Astrocyte of the cerebellum (primary cell): ENCODE measurements around the gene EGFR.

Source experiments
- DNase-seq: peaks from one replicate; pipeline ENCODE4 v3.0.0-alpha.2; 2011; ENCODE audit warnings: low read depth
- H3K4me3 ChIP-seq: 2 replicates; pipeline ENCODE4 v1.5.1; 2011; ENCODE audit warnings: mild to moderate bottlenecking, low read depth, low read length, moderate library complexity
- in situ Hi-C: cut with HindIII; loops from 2 replicates; pipeline ENCODE4 v1.10.0; 2017; ENCODE audit warnings: low sequenced_read_pairs
- TF ChIP-seq, protein P1 (sequence below): IDR thresholded peaks from 2 replicates; pipeline ENCODE4 v1.5.1; 2012; ENCODE audit warnings: low read length, low read depth, moderate library complexity, mild to moderate bottlenecking; ENCODE audit errors: missing control alignments

The EGFR gene

DNA sequence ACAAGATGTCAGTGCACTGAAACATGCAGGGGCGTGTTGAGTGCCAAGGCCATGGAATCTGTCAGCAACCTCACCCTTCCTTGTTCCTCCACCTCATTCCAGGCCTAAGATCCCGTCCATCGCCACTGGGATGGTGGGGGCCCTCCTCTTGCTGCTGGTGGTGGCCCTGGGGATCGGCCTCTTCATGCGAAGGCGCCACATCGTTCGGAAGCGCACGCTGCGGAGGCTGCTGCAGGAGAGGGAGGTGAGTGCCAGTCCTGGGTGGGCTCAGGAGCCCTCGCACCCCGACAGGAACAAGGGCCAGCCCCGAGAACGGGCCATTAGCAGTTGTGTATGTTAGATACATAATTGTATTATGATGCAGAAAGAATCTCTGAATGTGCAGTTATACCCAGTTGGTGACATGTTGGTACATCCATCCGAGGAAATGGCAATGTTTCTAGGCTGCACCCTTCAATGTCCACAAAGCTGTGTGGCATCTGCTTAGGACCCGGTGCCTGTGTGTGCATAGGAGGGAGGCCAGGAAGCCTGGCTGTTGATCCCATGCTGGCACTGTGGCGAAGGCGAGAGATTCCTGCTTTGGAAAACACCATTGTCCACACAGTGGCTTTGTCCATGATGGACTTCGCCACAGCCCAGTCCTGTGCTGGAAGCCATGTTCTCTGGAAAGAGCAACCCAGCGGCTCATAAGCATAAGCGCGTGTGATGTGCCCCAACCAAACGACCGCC is 154.2 kb downstream of the EGFR start:
- H3K4me3 ChIP-seq: no peak overlapping the region
- TF ChIP-seq, protein P1, sequence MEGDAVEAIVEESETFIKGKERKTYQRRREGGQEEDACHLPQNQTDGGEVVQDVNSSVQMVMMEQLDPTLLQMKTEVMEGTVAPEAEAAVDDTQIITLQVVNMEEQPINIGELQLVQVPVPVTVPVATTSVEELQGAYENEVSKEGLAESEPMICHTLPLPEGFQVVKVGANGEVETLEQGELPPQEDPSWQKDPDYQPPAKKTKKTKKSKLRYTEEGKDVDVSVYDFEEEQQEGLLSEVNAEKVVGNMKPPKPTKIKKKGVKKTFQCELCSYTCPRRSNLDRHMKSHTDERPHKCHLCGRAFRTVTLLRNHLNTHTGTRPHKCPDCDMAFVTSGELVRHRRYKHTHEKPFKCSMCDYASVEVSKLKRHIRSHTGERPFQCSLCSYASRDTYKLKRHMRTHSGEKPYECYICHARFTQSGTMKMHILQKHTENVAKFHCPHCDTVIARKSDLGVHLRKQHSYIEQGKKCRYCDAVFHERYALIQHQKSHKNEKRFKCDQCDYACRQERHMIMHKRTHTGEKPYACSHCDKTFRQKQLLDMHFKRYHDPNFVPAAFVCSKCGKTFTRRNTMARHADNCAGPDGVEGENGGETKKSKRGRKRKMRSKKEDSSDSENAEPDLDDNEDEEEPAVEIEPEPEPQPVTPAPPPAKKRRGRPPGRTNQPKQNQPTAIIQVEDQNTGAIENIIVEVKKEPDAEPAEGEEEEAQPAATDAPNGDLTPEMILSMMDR: no peak
- in situ Hi-C loops: no loop called here
- DNase-seq: no peak

DNA sequence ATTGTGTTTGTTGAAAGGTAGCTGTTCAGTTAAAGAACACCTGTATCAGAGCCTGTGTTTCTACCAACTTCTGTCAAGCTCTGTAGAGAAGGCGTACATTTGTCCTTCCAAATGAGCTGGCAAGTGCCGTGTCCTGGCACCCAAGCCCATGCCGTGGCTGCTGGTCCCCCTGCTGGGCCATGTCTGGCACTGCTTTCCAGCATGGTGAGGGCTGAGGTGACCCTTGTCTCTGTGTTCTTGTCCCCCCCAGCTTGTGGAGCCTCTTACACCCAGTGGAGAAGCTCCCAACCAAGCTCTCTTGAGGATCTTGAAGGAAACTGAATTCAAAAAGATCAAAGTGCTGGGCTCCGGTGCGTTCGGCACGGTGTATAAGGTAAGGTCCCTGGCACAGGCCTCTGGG is 154.9 kb downstream of the EGFR start:
- in situ Hi-C loops: no loop called here
- H3K4me3 ChIP-seq: no peak overlapping the region
- DNase-seq: no peak
- TF ChIP-seq, protein P1: no peak

- no peak overlapping the region for H3K4me3 ChIP-seq
- DNase-seq: no peak
- in situ Hi-C loops: no loop called here
- TF ChIP-seq, protein P1: no peak
Measured at GRCh38 chr7:55174456-55174855, 155.6 kb downstream of the EGFR start.

GRCh38 chr7:55174856-55175255 is 156.0 kb downstream of the EGFR start:
- in situ Hi-C loops: no loop called here
- H3K4me3 ChIP-seq: no peak overlapping the region
- no peak for DNase-seq
- TF ChIP-seq, protein P1: no peak

- TF ChIP-seq, protein P1: no peak
- H3K4me3 ChIP-seq: no peak overlapping the region
- in situ Hi-C loops: no loop called here
- DNase-seq: no peak
Measured at GRCh38 chr7:55177068-55177530, 158.3 kb downstream of the EGFR start.

GRCh38 chr7:55177589-55178261 is 158.9 kb downstream of the EGFR start:
- DNase-seq: peak; percentile 93
- TF ChIP-seq, protein P1: no peak
- no peak overlapping the region for H3K4me3 ChIP-seq
- in situ Hi-C loops: no loop called here
